HFF-Myc (cell line): ENCODE results near the gene PPP1R16B.

ENCODE experiments used
- DNase-seq: peaks from one replicate; pipeline ENCODE4 v3.0.0-alpha.2; 2011; ENCODE audit warnings: low read depth; ENCODE audit errors: extremely low read depth
- H3K4me3 ChIP-seq: replicated peaks from 2 replicates; pipeline ENCODE4 v1.5.1; 2011; ENCODE audit warnings: low read depth, mild to moderate bottlenecking, control low read depth, low read length
- TF ChIP-seq, protein P1 (sequence below): IDR thresholded peaks from 2 replicates; pipeline ENCODE4 v1.5.1; 2012; ENCODE audit warnings: mild to moderate bottlenecking, low read depth, low read length, control low read depth; ENCODE audit errors: missing control alignments

PPP1R16B gene

DNA sequence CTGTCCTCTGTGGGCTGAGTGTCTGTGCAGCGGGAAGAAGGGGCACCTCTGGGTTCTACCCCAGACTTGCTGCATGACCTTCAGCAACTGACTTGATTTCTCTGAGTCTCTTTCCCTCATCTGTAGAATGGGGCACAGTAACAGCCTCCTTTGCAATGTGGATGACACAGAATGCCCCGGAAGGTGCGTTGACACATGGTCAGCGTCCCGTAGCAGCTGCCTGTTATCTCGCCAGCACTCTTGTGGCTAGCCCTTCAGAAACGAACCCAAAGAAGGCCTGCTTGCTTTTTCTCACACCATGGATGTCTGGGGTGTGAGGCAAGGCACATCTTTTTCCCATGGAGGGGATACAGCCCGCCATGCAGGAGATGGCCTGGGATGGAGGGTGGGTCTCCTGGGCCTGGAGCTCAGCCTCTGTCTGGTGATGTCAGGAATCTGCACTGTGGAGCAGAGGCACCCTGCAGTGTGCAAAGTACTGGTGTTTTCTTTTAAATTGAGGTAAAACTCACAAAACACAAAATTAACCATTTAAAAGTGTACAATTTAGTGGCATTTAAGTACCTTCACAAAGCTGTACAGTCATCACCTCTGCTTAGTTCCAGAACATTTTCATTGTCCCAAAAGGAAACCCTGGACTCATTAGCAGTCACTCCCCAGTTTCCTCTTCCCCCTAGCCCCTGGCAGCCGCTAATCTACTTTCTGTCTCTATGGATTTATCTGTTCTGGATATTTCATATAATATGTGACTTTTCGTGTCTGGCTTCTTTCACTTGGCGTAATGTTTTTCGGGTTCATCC, 61.0 kb downstream of the PPP1R16B start:
- TF ChIP-seq, protein P1, sequence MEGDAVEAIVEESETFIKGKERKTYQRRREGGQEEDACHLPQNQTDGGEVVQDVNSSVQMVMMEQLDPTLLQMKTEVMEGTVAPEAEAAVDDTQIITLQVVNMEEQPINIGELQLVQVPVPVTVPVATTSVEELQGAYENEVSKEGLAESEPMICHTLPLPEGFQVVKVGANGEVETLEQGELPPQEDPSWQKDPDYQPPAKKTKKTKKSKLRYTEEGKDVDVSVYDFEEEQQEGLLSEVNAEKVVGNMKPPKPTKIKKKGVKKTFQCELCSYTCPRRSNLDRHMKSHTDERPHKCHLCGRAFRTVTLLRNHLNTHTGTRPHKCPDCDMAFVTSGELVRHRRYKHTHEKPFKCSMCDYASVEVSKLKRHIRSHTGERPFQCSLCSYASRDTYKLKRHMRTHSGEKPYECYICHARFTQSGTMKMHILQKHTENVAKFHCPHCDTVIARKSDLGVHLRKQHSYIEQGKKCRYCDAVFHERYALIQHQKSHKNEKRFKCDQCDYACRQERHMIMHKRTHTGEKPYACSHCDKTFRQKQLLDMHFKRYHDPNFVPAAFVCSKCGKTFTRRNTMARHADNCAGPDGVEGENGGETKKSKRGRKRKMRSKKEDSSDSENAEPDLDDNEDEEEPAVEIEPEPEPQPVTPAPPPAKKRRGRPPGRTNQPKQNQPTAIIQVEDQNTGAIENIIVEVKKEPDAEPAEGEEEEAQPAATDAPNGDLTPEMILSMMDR, result no peak
- H3K4me3 ChIP-seq, result no peak overlapping the region
- DNase-seq, result no peak

DNA sequence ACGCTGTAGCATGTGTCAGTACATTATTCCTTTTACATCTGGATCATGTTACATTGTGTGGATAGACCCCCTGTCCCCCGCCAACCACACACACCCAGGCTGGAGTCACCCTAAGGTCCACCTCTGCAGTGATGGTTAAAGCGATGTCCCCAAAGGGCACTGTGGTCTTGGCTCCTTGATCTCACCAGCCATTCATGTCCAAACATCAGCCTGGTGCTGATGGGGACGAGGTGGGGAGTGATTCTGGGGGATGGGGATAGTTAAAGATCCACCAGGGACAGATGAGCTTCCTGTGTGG, 61.5 kb downstream of the PPP1R16B start:
- no peak for DNase-seq
- no peak overlapping the region for H3K4me3 ChIP-seq
- TF ChIP-seq, protein P1, result no peak

DNA sequence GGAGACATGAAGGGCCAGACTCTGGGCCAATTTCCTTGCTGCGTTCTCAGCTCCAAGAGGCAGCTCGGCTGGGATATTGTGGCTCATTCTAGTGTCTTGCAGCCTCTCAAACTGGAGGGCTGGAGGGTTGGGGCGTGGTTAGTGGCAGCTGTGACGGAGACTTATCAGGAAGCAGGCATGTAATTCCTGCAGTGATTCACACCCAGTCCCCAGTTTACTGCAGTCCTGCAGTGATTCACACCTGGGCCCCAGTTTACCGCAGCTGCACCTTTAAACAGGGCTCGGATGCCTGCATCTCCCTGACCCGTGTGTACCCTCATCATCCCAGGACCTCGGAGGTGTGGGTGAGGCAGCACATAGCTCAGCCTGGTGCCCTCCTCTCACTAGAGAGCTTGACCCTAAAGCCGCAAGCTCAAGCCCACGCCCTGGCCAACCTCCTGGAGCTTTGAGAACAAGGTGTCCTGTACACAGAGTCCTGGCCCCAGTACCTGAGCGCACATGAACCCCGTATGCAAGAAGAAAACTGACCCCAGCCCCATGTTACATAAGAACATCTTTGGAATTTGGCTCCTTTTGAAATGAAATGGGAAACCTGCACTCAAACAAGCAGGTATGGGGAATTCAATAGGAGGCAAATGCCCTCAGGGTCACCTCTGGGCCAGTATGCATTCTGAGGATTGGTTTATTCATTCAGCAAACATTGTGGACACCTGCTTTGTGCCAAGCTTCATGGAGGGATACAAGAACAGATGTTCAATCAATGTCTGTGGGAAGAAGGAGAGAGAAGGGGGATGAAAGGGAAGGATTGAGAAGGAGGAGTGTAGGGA, 65.4 kb downstream of the PPP1R16B start:
- TF ChIP-seq, protein P1, result no peak
- no peak overlapping the region for H3K4me3 ChIP-seq

DNA sequence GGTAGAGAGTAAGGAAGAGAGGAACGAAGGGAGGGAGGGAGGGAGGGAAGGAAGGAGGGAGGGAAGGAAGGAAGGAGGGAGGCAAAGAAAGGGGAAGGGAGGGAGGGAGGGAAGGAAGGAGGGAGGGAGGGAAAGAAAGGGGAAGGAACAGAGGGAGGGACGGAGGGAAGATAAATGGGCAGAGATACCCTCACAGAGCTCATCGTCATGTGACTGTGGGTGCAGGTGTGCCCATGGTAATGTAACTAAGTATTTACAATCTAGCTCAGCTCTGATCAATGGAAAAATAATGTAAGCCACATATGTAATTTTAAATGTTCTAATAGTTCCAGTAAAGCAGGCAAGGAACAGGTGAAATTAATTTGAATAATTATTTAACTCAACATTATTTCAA, 66.1 kb downstream of the PPP1R16B start:
- DNase-seq, result no peak
- TF ChIP-seq, protein P1, result no peak
- H3K4me3 ChIP-seq, result no peak overlapping the region

More for the DNA sequence above, 65.4 kb downstream of the PPP1R16B start:
- DNase-seq, result no peak

DNA sequence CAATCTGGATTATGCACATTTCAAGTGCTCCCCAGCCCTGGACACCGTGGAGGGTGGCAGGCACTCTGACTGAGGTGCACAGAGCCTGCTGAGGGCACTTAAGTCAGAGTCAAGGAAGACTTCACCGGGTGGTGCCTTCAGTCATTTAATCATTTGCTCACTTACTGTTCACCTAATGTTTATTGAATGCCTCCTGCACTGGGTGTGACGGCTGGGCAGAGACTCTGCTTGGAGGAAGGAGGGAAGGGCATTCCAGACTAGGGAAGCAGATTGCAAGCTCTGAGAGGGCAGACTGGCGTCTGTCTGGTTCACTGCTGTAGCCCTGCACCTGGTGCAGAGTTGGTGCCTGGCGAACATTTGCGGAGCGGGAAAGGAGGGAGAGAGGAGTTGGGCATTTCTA, 66.5 kb downstream of the PPP1R16B start:
- no peak overlapping the region for H3K4me3 ChIP-seq
- DNase-seq, result no peak

DNA sequence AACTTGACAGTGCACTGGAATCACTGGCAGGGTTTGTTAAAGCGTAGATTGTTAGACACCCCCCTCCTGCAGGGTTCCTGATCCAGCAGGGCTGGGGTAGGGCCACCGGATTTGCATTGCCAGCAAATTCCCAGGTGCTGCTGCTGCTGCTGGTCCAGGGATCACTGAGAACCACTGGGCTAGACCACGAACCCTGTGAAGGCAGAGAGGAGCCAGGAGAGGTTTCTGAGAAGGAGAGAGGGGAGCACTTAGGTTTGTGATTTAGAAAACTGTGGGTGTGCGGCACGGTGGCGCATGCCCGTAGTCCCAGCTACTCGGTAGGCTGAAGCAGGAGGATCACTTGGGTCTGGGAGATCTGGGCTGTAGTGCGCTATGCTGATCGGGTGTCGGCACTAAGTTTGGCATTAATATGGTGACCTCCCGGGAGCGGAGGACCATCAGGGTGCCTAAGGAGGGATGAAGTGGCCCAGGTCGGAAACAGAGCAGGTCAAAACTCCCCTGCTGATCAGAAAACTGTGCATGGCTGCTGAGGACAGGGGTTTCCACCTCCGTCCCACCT, 67.1 kb downstream of the PPP1R16B start:
- TF ChIP-seq, protein P1, result no peak
- H3K4me3 ChIP-seq, result no peak overlapping the region
- no peak for DNase-seq

More for the DNA sequence above, 66.5 kb downstream of the PPP1R16B start:
- TF ChIP-seq, protein P1, result no peak
